C1 segment of cervical spinal cord (tissue), 14 donors: ENCODE results near the gene SH3BGR.
"Not testable (repeated sequence)": the region's sequence is repeated elsewhere in the genome, so short reads cannot be mapped to it uniquely, and the experiment has no call there.

Source experiments
- DNase-seq, 14 donors: peaks; one replicate each; lab custom pipeline; 2025; lab: John Stamatoyannopoulos, UW

The SH3BGR gene

GRCh38 chr21:39451332-39452206 is at the start of gene SH3BGR:
TSS of gene SH3BGR (plus strand) at chr21:39451970. CDS start at chr21:39452097, 127 bp downstream.
- DNase-seq: peak in 11 of 14 donors; percentile 31 to 81 (median 69)

GRCh38 chr21:39406065-39406464 is 45.7 kb upstream of the SH3BGR start:
- DNase-seq: no peak

- not testable (repeated sequence) for DNase-seq
Measured at GRCh38 chr21:39419204-39419603, 32.6 kb upstream of the SH3BGR start.

- no peak for DNase-seq
Measured at GRCh38 chr21:39422527-39423241, 29.1 kb upstream of the SH3BGR start.

GRCh38 chr21:39429445-39429844 is 22.3 kb upstream of the SH3BGR start:
- no peak for DNase-seq

- DNase-seq: no peak
Measured at GRCh38 chr21:39430016-39430415, 21.8 kb upstream of the SH3BGR start.

- no peak for DNase-seq
Measured at GRCh38 chr21:39430457-39430856, 21.3 kb upstream of the SH3BGR start.

GRCh38 chr21:39430954-39431353 is 20.8 kb upstream of the SH3BGR start:
- no peak for DNase-seq

GRCh38 chr21:39434950-39435349 is 16.8 kb upstream of the SH3BGR start:
- DNase-seq: no peak

GRCh38 chr21:39439232-39439631 is 12.5 kb upstream of the SH3BGR start:
- no peak for DNase-seq

- no peak for DNase-seq
Measured at GRCh38 chr21:39441502-39442475, 10.0 kb upstream of the SH3BGR start.

GRCh38 chr21:39444421-39445180 is 7.2 kb upstream of the SH3BGR start:
- peak in 2 of 14 donors; percentile 10 to 44 for DNase-seq

GRCh38 chr21:39445321-39446269 is 6.2 kb upstream of the SH3BGR start, which contains the start of gene LCA5L:
TSS of gene LCA5L (minus strand) at chr21:39445778. CDS start at chr21:39428493, 17,285 bp downstream.
- DNase-seq: peak; percentile 40 to 93 (median 82)

GRCh38 chr21:39447264-39447663 is 4.5 kb upstream of the SH3BGR start:
- DNase-seq: no peak

- DNase-seq: peak in 6 of 14 donors; percentile 47 to 69 (median 58)
Measured at GRCh38 chr21:39452207-39452969, 618 bp downstream of the SH3BGR start.

- peak in 9 of 14 donors; percentile 13 to 64 (median 52) for DNase-seq
Measured at GRCh38 chr21:39452970-39453342, 1.2 kb downstream of the SH3BGR start.

GRCh38 chr21:39453571-39454179 is 1.9 kb downstream of the SH3BGR start:
- DNase-seq: no peak
